ENCODE data around the gene SLC9A1. TPM values are rescaled to one million over a fixed set of nuclear protein-coding genes. Genes with fewer than 3 reads are reported as not detected.
"Not testable (repeated sequence)": the region's sequence is repeated elsewhere in the genome, so short reads cannot be mapped to it uniquely, and the experiment has no call there.

Gene SLC9A1
- total RNA-seq, 6 experiments from 2014 or later, result 1.7 to 4.3 (median 3.0) TPM

GRCh38 chr1:27127419-27127818 lies 27.5 kb downstream of the SLC9A1 start:
- DNase-seq (no peak), ATAC-seq (no peak)
- no peaks in the 10 kb centered on the region for H3K9me3 ChIP-seq
- no CpG with 5 or more reads among the region's 3 CpGs for WGBS (ENCODE audit: insufficient coverage, low coverage, low lambda C conversion rate, missing lambda C conversion rate)
- H3K4me1 ChIP-seq, result peaks cover 0 to under 1% (median 0%) of the 10 kb centered on the region in 4 donors
- H3K27ac ChIP-seq, result no peak overlapping the region
- H3K27me3 ChIP-seq, result no peaks in the 10 kb centered on the region
- intact Hi-C loops (cut with DNase I), result no loop called here
- H3K36me3 ChIP-seq, result no peaks in the 10 kb centered on the region
- H3K4me3 ChIP-seq, result no peak overlapping the region
- TF ChIP-seq CTCF (IDR thresholded peaks at IDR 0.05) (no peak), POLR2A (IDR thresholded peaks at IDR 0.05) (no peak)

GRCh38 chr1:27126391-27126790 lies 28.5 kb downstream of the SLC9A1 start:
- Histone ChIP-seq H3K27me3 (no peaks in the 10 kb centered on the region), H3K9me3 (no peaks in the 10 kb centered on the region), H3K4me3 (no peak overlapping the region), H3K27ac (no peak overlapping the region), H3K4me1 (peaks cover 0 to 4% (median 0%) of the 10 kb centered on the region in 4 donors), H3K36me3 (no peaks in the 10 kb centered on the region)
- 80% methylated on average over 3 of the region's 5 CpGs for WGBS (ENCODE audit: insufficient coverage, low coverage, low lambda C conversion rate, missing lambda C conversion rate)
- intact Hi-C loops (cut with DNase I), result no loop called here
- DNase-seq (no peak), ATAC-seq (no peak)
- TF ChIP-seq CTCF (IDR thresholded peaks at IDR 0.05), result no peak
- no peak for TF ChIP-seq POLR2A (IDR thresholded peaks at IDR 0.05)

- intact Hi-C loops (cut with DNase I); ATAC-seq; H3K4me3 ChIP-seq; H3K27me3 ChIP-seq; H3K27ac ChIP-seq; H3K36me3 ChIP-seq; DNase-seq; H3K9me3 ChIP-seq; H3K4me1 ChIP-seq: not testable (repeated sequence)
- WGBS (ENCODE audit: insufficient coverage, low coverage, low lambda C conversion rate, missing lambda C conversion rate), result 89% methylated on average over 3 of the region's 5 CpGs
Measured at GRCh38 chr1:27125125-27125524, 29.8 kb downstream of the SLC9A1 start.

- Histone ChIP-seq H3K36me3 (no peaks in the 10 kb centered on the region), H3K27me3 (no peaks in the 10 kb centered on the region), H3K4me1 (peaks cover 0 to 4% (median 0%) of the 10 kb centered on the region in 4 donors), H3K4me3 (no peak overlapping the region), H3K27ac (no peak overlapping the region), H3K9me3 (no peaks in the 10 kb centered on the region)
- ATAC-seq (no peak), DNase-seq (no peak)
- 96% methylated on average over 3 of the region's 3 CpGs for WGBS (ENCODE audit: insufficient coverage, low coverage, low lambda C conversion rate, missing lambda C conversion rate)
- intact Hi-C loops (cut with DNase I), result no loop called here
- TF ChIP-seq CTCF (IDR thresholded peaks at IDR 0.05) (no peak), POLR2A (IDR thresholded peaks at IDR 0.05) (no peak)
Measured at GRCh38 chr1:27124405-27124804, 30.5 kb downstream of the SLC9A1 start.

- 46% methylated on average over 4 of the region's 4 CpGs for WGBS (ENCODE audit: insufficient coverage, low coverage, low lambda C conversion rate, missing lambda C conversion rate)
- intact Hi-C loops (cut with DNase I), result no loop called here
- TF ChIP-seq CTCF (IDR thresholded peaks at IDR 0.05), result no peak
- TF ChIP-seq POLR2A (IDR thresholded peaks at IDR 0.05), result no peak
- Histone ChIP-seq H3K9me3 (no peaks in the 10 kb centered on the region), H3K27ac (no peak overlapping the region), H3K36me3 (no peaks in the 10 kb centered on the region), H3K4me1 (peaks cover 0 to 4% (median 0%) of the 10 kb centered on the region in 4 donors), H3K27me3 (no peaks in the 10 kb centered on the region), H3K4me3 (no peak overlapping the region)
- peak; percentile 79 to 98 (median 82) for ATAC-seq
- DNase-seq, result peak in 1 of 3 donors; percentile 78
Measured at GRCh38 chr1:27122652-27123051, 32.3 kb downstream of the SLC9A1 start.

Data from right lobe of liver (tissue), 6 donors.